SK-N-DZ (cell line): ENCODE results near the gene DNHD1.

ENCODE experiments used
- DNase-seq: peaks from one replicate; pipeline ENCODE4 v3.0.0-alpha.2; 2015; ENCODE audit warnings: low spot score

The DNHD1 gene

DNA sequence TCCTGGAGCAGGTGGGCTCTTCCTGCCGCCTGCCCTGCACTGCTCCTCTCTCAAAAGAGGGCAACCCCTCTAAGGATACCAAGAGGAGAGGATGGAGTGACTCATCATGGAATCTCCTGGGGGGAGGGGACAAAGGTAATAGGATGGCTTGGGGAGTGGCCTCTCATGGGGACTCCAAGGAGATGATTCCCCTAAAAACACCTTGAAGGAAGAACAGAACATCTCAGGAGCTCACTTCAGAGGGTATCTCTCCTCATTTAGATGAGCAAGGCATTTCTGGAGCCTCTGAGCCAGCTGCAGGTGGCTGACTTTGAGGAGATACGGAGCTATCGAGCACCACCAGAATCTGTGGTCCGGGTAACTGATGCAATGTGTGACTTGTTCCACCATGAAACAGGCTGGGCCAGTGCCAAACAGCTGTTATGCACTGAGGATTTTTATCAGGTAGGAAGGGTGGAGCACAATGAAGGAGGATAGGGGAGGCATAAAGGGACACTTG lies 66.1 kb downstream of the DNHD1 start:
- no peak for DNase-seq

DNA sequence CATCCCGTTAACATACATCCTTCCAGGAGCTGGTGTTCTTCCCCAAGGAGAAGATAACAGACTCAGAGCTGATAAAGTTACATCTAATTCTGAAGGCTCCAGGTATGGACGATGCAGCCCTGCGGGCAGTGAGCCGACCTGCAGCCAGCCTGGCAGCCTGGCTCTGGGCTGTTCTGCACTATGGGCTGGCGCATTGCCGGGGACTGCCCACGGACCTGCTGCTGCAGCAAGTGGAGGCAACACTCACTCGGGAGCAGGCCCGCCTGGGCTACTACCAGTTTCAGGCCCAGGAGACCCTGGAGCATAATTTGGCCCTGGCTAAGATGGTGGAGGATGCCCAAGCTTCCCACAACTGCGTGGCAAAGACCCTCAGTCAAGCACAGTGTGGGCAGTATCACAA lies 66.6 kb downstream of the DNHD1 start:
- no peak for DNase-seq

DNA sequence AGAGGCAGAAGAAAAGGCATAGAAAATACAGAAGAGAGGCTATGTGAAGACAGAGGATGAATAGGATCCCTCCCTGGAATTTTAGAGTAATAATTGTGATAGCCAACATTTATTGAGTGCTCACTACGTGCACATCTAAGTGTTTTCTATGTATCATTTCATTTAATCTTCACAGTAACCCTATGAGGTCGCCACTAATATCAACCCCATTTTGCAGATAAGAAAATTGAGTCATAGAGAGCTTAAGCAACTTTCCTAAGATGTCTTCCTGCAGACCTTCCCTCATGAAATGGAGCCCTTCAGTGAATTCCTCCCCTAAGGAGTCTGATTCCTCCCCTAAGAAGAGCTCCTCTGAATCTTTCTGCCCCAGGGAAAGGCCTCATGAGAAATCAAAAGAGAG lies 68.2 kb downstream of the DNHD1 start:
- no peak for DNase-seq

DNA sequence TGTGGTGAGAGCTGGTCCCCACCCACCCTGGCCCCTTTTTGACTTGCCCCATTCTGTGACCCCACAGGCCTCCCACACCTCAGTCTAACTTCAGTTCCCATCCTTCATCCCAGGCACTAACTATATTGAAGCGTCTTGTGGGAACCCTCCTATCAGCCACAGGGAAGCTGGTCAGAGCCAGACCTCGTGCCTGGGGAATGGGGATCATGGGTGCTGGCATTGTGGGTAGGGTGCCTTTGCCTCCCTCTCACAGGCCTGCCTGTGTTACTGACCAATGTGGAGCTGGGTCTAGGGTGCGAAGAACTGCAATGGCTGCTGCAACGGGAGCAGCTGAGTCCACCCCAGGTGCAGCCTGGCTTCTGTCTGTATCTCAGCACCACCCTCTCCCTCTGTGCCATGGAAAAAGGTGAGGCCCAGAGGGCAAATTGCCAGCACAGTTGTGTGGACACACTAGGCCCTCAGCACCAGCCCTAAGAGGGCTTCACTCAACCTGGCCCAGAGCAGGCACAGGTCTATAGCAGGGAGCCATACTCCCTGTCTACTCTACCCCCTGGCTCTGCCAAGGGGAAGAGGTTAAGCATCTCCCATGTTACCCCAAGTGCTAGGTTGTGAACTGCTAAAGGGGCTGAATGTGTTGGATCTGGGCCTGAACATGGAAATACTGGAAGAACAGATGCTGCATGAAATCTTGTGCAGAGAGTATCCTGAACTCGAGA lies 69.1 kb downstream of the DNHD1 start:
- DNase-seq = no peak

DNA sequence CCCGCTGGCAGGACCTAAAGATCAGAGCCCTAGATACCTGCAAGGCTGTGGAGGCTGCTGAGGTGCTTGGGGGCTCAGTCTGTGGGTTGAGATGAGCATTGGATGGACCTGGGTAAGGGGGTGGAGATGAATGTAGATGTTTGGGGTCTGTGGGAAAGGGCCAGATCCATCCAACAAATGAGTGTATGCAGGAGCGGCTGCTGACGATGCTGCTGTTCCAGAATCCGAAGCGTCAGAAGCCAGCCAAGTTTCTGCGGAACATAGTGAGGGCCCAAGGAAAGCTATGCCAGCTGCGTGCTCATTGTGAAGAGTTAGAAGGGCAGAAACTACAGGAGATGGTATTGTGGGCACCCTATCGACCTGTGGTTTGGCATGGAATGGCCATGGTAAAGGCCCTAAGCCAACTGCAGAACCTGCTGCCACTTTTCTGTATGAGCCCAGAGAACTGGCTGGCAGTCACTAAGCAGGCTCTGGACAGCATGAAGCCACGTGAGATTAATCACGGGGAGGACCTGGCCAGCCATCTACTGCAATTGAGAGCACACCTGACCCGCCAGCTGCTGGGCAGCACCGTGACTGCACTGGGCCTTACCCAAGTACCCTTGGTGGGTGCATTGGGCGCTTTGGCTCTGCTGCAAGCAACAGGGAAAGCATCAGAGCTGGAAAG lies 69.8 kb downstream of the DNHD1 start:
- no peak for DNase-seq

DNA sequence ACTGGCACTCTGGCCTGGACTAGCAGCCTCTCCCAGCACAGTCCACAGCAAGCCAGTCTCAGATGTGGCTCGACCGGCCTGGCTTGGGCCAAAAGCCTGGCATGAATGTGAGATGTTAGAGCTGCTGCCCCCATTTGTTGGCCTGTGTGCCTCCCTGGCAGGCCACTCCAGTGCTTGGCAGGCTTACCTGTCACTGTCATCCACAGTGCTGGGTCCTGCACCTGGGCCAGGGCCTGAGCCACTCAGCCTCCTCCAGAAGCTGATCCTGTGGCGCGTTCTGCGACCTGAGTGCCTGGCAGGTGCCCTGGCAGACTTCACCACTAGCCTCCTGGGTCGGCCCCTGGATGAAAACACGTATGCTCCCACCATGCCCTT lies 70.3 kb downstream of the DNHD1 start:
- DNase-seq = no peak

DNA sequence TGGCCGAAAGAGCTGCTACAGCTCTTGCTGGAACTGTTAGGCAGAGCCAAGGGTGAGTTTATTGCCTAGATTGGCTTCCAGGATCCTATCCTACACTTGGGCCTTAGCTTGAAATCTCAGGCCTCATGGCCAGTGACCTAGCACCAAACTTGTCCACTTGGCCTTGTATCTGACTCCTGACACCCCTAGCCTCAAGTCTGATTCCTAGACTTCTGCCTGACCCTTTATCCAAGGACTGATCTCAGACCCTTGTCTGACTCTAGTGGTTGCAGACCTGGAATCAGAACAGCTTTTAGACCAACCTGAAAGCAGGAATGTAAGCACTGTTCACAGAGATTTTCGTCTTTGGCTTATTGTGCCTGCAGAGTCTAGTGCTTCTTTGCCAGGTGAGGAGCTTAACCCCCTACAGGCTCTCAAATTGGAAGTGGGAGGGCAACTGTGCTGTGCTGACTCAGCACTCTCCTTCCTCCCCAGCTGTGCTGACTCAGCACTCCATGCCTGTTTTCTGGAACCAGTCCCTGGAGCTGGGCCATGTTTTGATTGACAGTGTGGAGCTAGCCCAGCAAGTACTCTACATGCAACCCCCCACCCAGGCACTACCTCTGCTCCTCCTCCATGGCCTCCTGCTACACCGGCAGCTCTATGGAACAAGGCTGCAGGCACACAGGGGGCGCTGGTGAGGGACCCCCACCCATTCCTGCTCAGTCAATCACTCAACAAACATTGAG lies 71.3 kb downstream of the DNHD1 start:
- no peak for DNase-seq

DNA sequence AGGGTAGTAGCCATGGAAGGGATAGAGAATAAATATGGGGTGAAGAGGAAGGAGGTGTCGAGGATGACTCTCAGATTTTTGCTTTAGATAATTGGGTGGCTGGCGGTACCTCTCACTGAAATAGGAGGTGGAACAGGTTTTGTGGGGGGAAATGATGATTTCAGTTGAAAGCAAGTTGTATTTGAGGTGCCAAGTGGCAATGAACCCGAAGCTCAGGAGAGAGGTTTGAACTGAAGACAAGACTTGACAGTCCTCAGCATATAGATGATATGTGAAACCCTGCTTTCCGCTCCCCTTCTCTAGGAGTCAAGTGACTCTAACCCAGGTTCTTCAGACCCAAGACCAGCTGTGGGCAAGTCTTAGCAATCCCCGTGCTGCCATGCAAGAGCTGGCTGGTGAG lies 72.6 kb downstream of the DNHD1 start:
- DNase-seq = no peak

DNA sequence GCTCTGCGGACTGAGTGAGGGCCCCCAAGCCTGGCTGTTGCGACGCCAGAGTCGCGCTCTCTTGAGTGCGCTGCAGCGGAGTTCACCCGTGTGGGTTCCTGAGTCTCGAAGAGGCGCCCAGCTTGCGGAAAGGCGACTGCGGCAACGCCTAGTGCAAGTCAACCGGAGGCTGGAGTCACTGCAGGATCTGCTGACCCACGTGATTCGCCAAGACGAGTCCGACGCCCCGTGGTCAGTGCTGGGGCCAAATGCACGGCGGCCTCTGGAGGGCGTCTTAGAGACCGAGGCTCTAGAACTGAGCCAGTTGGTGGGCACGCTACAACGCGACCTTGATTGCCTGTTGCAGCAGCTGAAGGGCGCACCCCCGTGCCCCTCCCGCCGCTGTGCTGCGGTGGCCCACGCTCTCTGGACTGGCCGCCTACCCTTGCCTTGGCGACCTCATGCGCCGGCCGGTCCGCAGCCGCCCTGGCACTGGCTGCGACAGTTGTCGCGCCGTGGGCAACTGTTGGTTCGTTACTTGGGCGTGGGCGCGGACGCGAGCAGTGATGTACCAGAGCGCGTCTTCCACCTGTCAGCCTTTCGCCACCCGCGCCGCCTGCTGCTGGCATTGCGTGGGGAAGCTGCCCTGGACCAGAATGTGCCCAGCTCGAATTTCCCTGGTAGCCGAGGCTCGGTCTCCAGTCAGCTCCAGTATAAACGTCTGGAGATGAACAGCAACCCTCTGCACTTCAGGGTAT lies 73.8 kb downstream of the DNHD1 start:
- DNase-seq = no peak

DNA sequence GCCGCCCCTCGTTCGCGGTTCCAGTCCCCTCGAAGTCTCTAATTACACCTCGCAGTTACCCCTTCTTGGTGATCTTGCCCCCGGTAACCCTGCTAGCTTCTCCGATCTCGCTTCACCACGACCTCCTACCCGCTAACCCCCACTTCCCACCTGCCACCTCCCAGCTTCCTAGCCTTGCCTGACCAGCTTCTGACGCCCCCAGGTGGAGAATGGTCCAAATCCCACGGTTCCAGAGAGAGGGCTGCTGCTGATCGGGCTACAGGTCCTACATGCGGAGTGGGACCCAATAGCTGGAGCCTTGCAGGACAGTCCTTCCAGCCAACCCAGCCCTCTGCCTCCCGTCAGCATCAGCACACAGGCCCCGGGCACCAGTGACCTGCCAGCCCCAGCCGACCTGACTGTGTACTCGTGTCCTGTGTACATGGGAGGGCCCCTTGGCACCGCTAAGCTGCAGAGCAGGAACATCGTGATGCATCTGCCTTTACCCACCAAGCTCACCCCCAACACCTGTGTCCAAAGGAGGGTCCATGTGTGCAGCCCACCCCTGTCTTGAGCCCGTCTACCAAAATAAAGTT lies 74.4 kb downstream of the DNHD1 start:
- DNase-seq = no peak

DNA sequence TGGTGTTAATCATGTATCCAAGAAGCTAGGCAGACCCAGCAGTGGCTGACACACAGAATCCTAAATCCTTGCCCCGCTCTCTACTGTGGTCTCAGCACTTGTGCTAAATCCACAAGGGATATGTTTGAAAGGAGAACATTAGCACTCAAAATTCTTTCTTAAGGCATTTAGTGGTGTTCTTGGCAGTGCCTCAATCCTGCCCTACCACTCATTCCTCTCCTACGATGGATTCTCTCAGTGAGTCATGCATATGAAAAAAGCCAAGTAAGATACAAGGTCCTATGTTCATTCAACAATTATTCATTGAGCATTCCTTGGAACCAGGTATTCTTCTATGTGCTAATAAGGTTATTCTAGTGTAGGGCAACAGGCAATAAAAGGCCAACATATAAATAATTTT lies 75.1 kb downstream of the DNHD1 start:
- no peak for DNase-seq

DNA sequence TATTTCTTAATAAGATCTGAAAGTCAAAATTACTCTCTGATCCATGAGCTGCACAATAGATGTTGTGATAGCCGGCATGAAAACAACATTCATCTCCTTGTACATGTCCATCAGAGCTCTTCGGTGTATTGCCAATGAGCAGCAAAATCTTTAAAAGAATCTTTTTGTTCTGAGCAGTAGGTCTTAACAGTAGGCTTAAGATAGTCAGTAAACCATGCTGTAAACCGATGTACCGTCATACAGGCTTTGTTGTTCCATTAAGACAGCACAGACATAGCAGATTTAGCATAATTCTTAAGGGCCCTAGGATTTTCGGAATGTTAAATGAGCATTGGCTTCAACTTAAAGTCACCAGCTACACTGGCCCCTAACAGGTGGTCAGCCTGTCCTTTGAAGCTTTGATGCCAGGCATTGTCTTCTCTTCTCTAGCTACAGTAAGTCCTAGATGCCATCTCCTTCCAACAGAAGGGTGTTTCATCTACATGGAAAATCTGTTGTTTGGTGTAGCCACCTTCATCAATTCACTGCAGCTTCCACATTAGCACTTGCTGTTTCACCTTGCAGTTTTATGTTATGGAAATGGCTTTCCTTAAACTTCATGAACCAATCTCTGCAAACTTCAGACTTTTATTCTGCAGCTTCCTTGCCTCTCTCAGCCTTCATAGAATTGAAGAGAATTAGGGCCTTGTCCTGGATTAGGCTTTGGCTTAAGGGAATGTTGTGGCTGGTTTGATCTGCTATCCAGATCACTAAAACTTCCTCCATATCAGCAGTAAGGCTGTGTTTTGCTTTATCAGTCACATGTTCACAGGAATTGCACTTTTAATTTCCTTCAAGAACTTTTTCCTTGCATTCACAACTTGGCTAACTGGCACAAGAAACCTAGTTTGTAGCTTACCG lies 78.0 kb downstream of the DNHD1 start:
- no peak for DNase-seq

DNA sequence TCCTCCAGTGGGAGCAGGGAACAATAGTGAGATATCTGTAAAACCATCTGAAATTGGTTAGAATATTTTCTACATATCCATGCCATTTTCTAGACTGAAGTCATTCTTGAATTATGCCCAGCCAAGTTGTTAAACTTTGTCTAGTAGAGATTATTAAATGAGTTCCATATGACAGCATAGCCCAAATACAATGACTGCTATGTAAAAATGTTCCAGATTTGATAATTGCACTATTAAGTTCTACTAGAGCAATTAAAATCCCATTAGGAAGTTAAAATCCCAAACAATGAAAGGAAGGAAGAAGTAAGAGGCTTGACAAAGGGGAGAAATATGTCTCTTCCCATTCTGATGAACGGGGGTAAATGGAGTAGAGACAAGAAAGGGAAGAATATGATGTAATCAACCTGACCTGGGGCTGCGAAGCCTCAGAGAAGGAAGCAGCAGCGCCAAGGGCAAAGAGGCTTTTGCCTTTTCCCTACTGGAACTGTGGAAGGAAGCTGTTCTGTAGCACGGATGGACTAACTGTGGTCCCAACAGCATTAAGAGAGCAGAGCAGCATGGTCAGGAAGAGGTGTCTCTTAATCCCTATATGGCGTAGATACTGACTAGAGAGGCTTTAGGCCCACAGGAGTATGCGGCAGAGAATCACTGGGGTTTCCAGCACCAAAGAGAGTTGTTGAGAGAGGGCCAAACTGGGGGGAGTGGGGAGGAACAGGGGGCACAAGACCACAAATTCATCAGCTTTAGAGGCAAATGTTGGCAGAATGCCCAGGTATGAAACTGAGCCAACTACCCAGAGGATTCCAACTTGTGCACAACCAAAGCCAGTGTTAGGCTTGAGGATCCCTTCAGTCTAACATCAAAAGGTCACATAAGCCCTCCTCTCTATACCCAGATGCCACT lies 79.6 kb downstream of the DNHD1 start:
- no peak for DNase-seq

DNA sequence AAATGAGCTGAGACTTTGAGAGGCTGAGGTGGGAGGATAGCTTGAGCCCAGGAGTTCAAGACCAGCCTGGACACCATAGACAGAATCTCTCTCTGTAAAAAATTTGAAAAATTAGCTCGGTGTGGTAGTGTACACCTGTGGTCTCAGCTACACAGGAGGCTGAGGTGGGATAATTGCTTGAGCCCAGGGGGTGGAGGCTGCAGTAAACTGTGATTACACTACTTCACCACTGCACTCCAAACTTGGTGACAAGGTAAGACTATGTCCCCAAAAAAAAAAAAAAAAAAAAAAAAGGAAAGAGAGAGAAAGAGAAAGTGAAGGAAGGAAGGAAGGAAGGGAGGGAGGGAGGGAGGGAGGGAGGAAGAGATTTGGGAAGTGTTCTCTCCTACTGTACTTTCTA lies 81.1 kb downstream of the DNHD1 start:
- no peak for DNase-seq

DNA sequence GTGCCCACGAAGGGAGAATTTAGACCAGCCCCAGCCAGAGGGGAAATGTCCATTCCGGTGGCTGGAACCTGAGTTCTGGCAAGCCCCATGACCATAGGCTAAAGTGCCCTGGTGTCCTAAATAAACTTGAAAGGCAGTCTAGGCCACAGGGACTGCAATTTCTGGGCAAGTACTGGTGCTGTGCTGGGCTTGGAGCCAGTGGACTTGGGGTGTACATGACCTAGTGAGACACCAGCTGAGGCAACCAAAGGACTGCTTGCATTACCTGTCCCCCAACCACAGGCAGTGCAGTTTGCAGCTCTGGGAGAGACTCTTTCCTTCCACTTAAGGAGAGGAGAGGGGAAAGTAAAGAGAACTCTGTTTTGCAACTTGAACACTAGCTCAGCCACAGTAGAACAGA lies 82.6 kb downstream of the DNHD1 start:
- DNase-seq = no peak

DNA sequence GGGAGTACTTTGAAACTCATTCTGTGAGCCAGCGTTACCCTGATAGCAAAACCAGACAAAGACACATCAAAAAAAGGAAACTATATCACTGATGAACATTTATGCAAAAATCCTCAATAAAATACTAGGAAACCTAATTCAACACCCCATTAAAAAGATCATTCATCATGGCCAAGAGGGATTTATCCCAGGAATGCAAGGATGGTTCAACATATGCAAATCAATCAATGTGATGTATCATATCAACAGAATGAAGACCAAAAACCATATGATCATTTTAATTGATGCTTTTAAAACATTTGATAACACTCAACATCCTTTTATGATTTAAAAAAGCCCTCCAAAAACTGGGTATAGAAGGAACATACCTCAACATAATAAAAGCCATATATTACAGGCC lies 86.5 kb downstream of the DNHD1 start:
- DNase-seq = no peak

DNA sequence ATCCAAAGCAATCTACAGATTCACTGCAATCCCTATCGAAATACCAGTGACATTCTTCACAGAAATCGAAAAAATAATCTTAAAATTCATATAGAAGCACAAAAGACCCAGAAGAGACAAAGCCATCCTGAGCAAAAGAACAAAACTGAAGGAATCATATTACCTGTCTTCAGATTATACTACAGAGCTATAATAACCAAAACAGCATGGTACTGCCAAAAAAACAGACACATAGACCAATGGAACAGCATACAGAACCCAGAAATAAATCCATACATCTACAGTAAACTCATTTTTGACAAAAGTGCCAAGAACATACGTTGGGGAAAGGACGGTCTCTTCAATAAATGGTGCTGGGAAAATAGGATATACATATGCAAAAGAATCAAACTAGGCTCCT lies 87.4 kb downstream of the DNHD1 start:
- DNase-seq = no peak

DNA sequence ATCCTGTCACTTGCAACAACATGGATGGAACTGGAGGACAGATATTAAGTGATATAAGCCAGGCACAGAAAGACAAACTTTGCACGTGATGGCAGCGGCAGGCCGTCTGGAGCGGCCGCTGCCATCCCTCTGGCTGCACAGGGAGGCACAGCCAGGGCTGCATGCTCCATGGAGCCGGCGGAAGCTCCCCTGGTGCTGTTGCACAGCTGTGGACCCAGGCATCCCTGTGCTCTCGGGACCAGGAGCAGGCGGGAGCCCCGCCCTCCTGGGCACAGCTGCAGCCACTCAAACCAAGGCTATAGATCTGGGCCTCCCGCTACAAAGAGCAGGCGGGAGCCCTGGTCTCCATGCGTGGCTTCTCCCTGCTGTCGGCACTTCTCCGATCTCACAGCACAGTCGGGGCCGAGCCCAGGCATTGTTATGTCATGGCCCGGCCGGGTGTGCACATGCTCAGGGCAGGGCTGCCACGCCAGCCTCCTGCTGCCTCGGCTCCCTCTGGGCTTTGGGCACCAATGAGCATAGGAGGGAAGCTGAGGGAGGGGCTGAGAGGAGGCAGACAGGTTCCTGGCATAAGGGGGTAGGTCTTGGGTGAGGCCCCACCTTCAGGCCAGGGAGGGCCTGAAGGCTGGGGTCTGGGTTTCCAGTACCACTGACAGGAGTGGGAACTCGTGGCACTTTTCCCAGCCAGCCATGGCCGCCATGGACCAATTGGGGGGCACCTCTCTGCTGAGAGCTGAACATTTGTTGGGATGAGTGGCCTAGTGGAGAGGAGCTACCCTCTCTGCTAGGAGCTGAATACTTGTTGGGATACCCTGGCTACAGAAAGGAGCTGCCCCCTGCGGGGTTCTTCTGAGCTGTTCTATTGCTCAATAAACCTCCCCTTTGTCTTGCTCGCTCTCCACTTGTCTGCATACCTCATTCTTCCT lies 89.6 kb downstream of the DNHD1 start:
- peak; percentile 57 for DNase-seq
